ENCODE measurements around the gene SUN3.
"Not testable (repeated sequence)": the region's sequence is repeated elsewhere in the genome, so short reads cannot be mapped to it uniquely, and the experiment has no call there.

Gene SUN3

DNA sequence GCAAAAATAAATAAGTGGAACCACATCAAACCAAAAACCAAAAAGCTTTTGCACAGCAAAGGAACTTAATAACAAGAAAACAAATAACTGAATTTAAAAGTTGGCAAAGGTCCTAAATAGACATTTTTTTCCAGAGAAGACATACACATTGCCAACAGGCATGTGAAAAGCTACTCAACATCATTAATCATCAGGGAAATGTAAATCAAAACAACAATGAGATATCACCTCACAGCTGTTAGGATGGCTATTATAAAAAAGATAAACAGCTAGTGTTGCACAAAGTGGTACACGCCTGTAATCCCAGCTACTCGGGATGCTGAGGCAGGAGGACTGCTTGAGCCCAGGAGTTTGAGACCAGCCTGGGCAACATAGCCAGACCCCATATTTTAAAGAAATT, 2.2 kb upstream of the SUN3 start:
- DNase-seq (ENCODE audit: low read depth in 2 of 2): no peak

DNA sequence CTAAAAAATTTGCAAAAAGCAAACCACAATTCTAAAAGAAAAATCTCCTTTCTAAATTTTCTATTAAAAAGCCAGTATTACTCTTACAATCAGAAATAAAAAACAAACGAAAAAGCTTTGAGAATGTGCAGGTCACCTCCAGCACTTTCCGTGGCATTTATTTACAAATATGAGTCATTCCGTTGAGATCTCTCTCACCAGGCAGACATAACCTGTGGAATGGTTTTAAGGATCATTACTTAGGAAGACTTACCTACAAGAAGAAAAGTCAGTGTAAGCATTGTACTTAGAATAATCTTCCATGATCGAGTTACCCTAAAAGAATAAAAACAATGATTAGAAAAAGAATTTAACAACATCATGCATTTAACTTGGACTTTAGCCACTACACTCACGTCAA, 3.3 kb downstream of the SUN3 start:
- DNase-seq (ENCODE audit: low read depth in 2 of 2): no peak

DNA sequence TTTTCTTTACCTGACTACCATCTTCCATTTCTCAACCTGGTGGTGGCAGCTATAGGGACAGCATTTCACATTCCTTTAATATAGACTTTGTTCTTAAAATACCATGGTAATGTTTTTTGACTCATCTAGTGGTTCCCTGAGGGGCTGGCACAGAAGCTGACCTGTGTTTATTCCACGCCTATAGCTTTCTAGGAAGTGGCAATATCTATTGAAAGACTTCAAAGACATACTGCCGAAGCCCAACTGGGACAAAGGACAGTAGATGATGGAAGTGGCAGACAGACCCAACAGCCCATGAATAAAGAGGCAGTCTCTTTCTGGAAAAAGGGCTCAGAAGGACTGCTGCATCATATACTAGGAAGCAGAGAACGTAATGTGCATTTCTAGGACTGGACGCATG, 11.2 kb downstream of the SUN3 start:
- no peak for DNase-seq (ENCODE audit: low read depth in 2 of 2)

DNA sequence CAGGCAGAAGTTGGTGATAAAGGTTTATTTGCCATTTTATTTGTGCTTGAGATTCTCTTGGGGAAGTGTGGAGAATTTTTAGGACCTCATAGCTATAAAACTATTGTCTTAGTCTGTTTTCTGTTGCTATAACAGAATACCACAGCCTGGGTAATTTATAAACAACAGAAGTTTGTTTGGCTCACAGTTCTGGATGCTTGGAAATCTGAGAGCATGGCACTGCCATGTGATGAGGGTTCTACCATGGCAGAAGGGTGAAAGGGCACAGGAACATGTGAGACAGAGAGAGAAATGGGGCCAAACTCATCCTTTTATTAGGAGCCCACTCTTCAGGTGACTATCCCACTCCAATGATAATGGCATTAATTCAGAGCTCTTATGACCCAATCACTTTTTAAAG, 12.3 kb downstream of the SUN3 start:
- no peak for DNase-seq (ENCODE audit: low read depth in 2 of 2)

DNA sequence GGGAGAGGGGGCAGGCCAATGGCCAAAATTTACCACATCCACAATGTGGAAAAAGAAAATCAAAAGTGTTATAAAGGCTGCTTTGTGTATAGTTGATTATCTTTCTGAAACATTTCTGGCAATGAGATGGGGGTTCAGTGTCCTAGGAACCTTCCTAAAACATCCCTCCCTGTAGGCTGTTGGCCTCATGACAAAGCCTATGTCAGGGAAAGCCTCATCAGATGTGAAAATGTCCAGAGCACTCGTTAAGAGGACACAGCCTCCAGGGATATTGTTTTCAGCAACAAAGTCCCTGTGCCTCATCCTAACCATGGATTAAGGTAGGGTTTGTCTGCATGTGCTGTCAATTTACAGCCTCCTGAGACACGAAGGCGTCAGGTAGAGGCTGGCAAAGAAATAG, 17.0 kb downstream of the SUN3 start:
- DNase-seq (ENCODE audit: low read depth in 2 of 2): no peak

DNA sequence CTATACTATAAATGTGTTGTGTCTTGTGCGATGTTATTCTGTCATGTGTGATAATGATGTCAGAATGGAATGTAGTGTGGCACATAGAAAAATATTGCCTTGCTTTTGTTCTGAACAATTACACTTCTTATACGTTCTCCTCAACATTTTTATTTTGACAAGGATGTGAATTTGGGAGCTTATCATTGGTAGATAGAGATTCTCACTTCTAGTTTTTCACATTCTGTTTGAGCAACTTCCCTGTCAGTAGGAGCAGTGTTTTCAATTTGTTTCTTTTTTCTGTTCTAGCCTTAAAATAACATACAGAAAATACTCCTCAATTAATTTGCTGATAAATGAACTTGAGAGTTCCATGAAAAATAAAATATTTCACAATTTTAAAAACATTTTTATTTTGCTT, 17.6 kb downstream of the SUN3 start:
- no peak for DNase-seq (ENCODE audit: low read depth in 2 of 2)

DNA sequence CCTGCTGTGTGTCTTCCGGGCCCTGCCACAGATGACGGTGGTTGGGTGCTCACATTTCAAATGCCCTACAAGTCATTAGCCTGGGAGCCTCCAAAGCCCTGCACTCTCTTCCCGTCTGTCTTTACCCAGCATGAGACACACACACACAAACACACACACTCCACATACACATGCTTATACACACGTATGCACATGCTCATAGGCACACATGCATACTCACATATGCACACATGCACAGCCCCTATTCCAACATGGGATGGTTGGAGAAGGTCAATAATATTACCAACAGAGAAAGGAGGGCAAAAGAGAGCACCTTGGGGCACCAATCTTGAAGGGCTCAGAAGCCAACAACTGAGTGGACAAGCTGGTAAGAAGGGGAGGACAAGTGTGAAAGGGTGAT, 19.0 kb downstream of the SUN3 start:
- no peak for DNase-seq (ENCODE audit: low read depth in 2 of 2)

DNA sequence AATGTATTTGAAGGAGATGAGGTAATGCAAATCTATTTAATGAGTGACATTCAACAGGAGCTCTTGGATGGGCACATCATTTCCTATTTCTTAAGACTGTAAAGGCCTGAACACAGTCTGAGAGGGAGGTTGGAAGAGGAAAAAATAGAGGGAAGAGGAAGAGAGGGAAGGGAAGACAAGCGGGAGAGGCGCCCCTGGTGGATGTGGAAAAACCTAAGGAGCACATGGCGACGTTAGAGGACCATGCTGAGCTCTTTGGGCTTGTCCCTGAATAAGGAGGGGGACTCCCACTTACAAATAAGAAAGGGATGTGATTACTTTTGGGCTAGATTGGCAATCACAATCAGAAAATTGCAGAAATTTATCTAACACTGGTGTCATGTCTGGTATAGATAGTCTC, 19.6 kb downstream of the SUN3 start:
- DNase-seq (ENCODE audit: low read depth in 2 of 2): no peak

DNA sequence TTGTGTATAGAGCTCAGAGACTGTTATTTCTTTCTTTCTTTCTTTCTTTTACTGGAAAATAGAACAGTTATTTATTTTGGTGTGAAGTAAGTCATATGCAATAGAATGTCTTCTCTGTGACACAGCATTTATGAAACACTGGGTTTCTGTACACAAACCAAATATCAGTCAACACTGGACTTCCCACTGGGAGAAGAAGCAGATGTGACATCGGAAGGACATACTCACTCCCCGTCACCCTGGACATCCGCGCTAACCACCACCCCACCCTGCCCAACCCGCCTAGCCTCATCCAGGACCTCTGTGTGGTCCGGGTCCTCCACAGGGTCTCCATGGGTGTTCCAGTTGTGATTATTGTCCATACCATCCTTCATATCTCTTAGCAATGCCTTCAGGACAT, 22.0 kb downstream of the SUN3 start:
- no peak for DNase-seq (ENCODE audit: low read depth in 2 of 2)

DNA sequence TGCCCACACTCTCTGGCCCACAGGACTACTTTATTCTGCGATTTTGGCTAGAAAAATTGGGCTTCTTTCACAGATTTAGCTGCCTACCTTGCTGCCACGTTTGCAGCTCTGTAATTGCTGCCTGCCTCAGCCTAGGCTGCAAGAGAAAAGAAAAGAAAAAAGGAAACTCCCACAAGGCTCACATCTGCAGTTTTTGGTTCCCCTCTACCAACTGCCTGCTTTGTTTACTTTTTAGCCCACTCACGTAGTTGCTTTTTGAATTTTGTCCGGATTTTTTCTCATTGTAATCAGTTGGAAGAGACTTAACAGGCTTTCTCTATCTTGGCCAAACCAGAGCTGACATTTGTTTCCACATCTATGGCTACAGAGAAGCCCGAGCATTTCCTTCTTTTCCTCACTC, 24.3 kb downstream of the SUN3 start:
- DNase-seq (ENCODE audit: low read depth in 2 of 2): no peak

DNA sequence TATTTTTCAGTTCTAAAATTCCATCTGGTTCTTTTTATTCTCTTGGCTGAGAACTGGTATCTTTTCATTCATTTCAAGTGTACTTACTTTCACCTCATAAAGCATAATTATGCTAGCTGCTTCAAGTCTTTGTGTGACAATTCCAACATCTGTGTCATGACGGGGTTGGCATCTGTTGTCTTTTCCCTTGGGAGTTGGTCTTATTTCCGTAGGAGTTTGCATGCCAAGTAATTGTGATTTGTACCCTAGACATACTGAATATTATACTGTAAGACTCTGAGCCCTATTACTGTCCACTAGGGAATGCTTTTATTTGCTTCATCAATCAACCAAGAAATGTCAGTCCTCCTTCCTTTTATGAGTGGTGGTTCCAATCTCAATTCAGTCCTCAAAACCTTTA, 24.9 kb downstream of the SUN3 start:
- DNase-seq (ENCODE audit: low read depth in 2 of 2): no peak

DNA sequence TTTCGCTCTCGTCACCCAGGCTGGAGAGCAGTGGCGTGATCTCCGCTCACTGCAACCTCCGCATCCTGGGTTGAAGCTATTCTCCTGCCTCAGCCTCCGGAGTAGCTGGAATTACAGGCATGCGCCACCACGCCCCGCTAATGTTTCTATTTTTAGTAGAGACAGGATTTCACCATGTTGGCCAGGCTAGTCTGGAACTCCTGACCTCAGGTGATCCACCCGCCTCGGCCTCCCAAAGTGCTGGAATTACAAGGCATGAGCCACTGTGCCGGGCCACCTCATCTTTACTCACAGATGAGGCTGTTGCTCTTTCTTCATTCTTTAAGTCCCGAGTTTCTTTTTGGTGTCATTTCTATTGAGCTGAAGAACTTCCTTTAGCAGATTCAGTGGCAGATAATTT, 28.7 kb downstream of the SUN3 start:
- not testable (repeated sequence) for DNase-seq (ENCODE audit: low read depth in 2 of 2)

DNA sequence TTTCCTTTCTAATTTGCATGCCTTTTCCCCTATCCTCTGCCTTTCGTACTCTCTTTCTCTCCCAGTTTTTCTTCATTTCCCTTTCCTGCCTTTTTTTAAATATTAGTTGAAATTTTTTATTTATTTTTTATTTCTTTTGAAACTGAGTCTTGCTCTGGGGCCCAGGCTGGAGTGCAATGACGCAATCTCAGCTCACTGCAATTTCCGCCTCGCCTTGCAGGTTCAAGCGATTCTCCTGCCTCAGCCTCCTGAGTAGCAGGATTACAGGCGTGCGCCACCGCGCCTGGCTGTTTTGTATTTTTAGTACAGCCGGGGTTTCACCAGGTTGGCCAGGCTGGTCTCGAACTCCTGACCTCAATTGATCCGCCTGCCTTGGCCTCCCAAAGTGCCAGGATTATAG, 29.5 kb downstream of the SUN3 start:
- no peak for DNase-seq (ENCODE audit: low read depth in 2 of 2)

DNA sequence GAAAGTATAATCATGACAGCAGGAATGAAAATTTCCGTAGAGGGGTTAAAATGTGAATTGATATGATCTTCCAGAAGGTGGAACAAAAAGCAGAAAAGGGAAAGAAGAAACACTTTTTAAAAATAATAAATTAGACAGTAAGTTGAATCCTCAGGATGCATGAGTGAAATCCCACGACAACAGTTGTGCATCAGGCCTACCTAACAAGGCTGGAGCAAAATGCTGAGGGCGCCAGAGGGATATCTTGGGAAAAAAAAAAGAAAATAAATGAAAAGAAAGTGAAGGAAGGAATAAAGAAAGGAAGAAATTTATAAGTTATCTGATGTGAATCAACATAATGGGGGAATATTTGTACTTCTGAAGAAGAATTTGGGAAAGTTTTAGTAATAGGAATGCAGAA, 36.5 kb downstream of the SUN3 start:
- no peak for DNase-seq (ENCODE audit: low read depth in 2 of 2)

DNA sequence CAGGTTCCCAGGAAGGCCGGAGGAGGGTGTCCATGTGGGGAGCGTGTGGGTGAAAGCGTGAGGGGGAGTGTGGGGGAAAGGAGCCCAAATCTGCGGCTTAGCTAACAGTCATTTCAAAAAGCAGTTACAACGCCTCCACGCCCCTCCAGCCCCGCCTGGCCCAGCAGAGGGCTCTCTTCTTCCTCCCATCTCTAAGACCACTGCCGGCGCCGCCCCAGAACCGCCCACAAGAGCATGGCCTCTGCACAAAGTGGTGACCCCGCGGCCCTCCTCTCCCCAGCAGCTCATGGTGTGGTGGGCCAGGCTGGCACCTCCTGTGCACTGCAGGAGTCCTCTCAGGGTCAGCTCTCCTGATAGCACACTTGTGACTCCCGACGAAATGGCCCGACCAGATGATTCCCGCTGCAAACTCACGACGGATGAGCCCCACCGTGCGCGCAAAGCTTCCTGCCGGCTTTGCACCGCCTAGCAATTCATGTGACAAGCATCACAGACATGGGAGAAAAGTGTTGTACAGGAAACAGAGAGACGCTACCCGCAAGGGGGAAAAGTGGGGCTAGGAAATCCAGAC, 37.1 kb downstream of the SUN3 start:
- DNase-seq (ENCODE audit: low read depth in 2 of 2): peak; percentile 69 to 84

DNA sequence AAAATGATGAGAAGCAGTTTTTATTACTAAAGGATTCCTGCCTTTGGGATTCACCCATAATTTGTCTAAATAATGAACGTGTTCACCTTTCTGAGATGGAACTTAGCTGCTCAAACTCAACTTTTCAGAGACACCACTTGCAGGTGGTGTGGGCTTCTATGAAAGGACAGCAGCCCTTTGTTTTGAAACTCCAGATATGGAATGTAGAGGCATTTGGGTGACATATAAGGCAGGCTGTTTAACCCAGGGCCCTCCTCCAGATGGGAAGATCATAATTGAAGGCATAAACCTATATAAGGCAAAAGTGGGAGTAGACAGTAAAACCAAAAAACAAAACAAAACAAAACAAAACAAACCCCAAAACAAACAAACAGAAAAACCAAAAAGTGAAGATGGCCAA, 37.6 kb downstream of the SUN3 start:
- DNase-seq (ENCODE audit: low read depth in 2 of 2): no peak

DNA sequence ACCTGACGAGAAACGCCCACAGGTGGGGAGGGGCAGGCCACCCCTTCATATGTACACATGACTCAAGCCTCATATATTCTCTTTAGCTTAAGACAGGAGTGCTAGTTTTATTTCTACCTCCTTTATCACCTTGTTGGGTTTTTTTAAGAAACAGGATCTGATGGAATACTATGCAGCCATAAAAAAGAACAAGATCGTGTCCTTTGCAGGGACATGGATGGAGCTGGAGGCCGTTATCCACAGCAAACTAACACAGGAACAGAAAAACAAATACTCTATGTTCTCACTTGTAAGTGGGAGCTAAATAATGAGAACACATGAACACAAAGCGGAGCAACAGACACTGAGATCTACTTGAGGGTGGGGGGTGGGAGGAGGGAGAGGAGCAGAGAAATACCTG, 38.3 kb downstream of the SUN3 start:
- DNase-seq (ENCODE audit: low read depth in 2 of 2): no peak

DNA sequence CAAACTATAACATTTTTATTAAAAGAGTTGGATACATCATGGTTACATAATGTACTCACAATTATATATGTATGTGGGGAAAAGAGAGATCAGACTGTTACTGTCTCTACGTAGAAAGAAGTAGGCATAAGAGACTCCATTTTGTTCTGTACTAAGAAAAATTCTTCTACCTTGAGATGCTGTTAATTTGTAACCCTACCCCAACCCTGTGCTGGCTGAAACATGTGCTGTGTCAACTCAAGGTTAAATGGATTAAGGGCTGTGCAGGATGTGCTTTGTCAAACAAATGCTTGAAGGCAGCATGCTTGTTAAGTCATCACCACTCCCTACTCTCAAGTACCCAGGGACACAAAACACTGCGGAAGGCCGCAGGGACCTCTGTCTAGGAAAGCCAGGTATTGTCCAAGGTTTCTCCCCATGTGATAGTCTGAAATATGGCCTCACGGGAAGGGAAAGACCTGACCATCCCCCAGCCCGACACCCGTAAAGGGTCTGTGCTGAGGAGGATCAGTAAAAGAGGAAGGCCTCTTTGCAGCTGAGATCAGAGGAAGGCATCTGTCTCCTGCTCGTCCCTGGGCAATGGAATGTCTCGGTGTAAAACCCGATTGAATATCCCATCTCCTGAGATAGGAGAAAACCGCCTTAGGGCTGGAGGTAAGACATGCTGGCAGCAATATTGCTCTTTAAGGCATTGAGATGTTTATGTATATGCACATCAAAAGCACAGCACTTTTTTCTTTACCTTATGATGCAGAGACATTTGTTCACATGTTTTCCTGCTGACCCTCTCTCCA, 39.1 kb downstream of the SUN3 start:
- not testable (repeated sequence) for DNase-seq (ENCODE audit: low read depth in 2 of 2)

DNA sequence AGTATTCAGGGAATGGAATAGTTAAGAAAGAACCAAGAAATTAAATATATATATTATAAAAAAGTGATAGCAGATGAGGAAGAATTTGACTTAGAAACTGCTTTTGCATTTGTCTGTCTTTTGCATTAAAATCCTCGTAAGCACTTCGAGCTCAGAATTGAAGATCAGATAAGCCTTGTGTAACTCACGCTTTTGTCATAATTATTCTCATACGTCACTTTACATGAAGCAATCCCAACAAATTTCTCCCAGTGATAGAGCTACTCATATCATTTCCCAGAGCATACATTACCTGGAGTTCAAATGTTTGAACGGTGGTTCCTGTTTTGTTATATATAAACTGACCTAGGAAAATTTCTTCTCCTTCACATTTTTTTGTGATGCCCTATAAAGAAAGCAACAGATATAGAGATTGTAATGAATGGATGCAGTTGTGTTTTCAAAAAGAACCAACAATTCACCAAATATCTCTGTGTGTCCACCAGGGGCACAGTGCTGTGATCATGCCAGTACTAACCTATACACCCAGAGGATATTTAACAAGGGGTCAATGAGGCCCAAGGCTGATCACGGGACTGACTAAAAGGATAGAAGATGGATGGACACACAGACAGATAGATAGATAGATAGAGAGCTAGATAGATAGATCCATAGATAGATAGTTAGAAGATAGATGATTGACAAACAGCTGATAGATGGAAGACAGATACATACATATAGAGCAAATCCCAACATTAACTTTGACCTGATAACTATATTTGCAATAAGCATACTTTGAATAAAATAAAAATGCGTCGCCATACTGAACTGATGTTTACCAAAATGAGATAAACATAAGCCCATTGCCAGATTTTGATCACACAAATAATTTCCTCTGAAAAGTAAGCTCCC, 40.2 kb downstream of the SUN3 start:
- no peak for DNase-seq (ENCODE audit: low read depth in 2 of 2)

DNA sequence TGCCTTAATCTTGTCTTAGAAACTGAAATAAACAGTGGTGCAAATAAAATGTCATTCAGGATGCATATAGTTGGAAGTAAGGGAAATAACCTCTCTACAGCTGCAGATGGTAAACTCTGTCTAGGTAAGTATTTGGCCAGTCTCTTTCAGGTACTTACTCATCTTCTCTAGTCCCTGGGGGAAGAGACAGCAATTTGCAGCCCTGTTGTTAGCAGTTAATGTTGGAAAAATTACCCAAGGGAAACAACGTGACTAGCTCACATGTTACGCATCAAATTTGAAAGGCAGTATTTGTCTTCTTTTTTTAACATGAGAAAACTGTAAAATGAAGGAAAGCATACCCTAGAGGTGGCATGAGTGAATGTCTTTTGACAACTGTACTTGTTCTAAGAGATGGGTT, 46.3 kb downstream of the SUN3 start:
- no peak for DNase-seq (ENCODE audit: low read depth in 2 of 2)

DNA sequence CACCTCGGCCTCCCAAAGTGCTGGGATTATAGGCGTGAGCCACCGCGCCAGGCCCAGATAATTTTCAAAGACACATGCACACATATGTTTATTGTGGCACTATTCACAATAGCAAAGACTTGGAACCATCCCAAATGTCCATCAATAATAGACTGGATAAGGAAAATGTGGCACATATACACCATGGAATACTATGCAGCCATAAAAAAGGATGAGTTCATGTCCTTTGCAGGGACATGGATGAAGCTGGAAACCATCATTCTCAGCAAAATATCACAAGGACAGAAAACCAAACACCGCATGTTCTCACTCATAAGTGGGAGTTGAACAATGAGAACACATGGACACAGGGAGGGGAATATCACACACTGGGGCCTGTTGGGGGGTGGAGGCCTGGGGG, 48.3 kb downstream of the SUN3 start:
- not testable (repeated sequence) for DNase-seq (ENCODE audit: low read depth in 2 of 2)

DNA sequence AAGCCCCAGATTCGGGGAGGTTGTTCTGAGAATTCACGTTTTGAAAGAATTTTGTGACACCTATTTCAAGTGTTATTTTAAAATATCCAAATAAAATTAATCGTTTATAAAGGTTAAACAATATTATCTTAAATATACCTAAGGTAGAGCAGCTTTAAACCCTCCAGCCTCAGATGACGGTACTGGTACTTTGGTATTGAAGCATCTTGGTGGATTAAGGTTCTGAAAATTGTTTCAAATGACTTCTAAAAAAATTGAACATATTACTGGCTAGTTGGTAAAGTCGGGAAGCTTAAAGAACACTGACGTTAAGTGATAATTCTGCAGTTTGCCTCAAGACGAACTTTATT, 49.1 kb downstream of the SUN3 start:
- DNase-seq (ENCODE audit: low read depth in 2 of 2): no peak

Data from stimulated activated CD4-positive, alpha-beta T cell treated with anti-CD3 and anti-CD28 coated beads, Interleukin-4, amount 100 ng/mL, for 48 hours (primary cell).